HepG2 (cell line): ENCODE data around the gene TAS1R3. TPM values are rescaled to one million over a fixed set of nuclear protein-coding genes. Genes with fewer than 3 reads are reported as not detected.

Experiments
- CSRNP2 ChIP-seq: sonication (generic); formaldehyde crosslinking; conservative IDR thresholded peaks from 2 replicates; pipeline ENCODE4 v1.8.0; 2022; ENCODE audit warnings: low read depth, missing genetic modification reagents
- HOXA7 ChIP-seq: sonication (generic); formaldehyde crosslinking; IDR thresholded peaks from 2 replicates; pipeline ENCODE4 v1.8.1; 2022; ENCODE audit warnings: mild to moderate bottlenecking, missing genetic modification reagents, moderate library complexity
- RNF219 ChIP-seq: sonication (generic); formaldehyde crosslinking; IDR thresholded peaks from 2 replicates; pipeline ENCODE4 v1.5.0; 2020; ENCODE audit warnings: mild to moderate bottlenecking, missing genetic modification reagents
- SSRP1 ChIP-seq: IDR thresholded peaks from 2 replicates; pipeline ENCODE4 v1.6.1; 2016; ENCODE audit warnings: control low read depth
- STAG1 ChIP-seq: sonication (generic); formaldehyde crosslinking; IDR thresholded peaks from 2 replicates; pipeline ENCODE4 v1.4.0; 2020; ENCODE audit warnings: missing genetic modification reagents
- ZBTB40 ChIP-seq, 2 experiments: fragments of 450-650 bp in 1 of 2; sonication (generic) in 1 of 2; formaldehyde crosslinking in 1 of 2; IDR thresholded peaks; 2 replicates each; pipeline versions ENCODE4 v1.6.1 to v1.8.0; 2016 to 2022; ENCODE audit warnings: antibody characterized with exemption in 1 of 2, mild to moderate bottlenecking in 1 of 2, missing genetic modification reagents in 1 of 2
- ZNF512B ChIP-seq: sonication (generic); formaldehyde crosslinking; IDR thresholded peaks from 2 replicates; pipeline ENCODE4 v1.5.1; 2020; ENCODE audit warnings: missing genetic modification reagents, mild to moderate bottlenecking, borderline replicate concordance
- ZNF747 ChIP-seq: sonication (generic); formaldehyde crosslinking; IDR thresholded peaks from 2 replicates; pipeline ENCODE4 v1.8.1; 2023; ENCODE audit warnings: missing genetic modification reagents, mild to moderate bottlenecking, borderline replicate concordance
- ZNF782 ChIP-seq: sonication (generic); formaldehyde crosslinking; IDR thresholded peaks from 2 replicates; pipeline ENCODE4 v1.4.0; 2020; ENCODE audit warnings: missing genetic modification reagents, mild to moderate bottlenecking, borderline replicate concordance
- ZNF878 ChIP-seq: sonication (generic); formaldehyde crosslinking; IDR thresholded peaks from 2 replicates; pipeline ENCODE4 v1.8.1; 2023; ENCODE audit warnings: mild to moderate bottlenecking, missing genetic modification reagents, moderate library complexity
- polyA plus RNA-seq, 8 experiments: library from polyadenylated mRNA; depleted of rRNA in 3 of 8; stranded (reverse) in 7 of 8; unstranded in 1 of 8; fragments of >200 nt; fragmentation: Illumina TruSeq in 4 of 8; extraction: Trizol in 4 of 8; gene quantifications; 2 replicates each; pipeline versions ENCODE4 v1.2.1 to v1.2.3, GENCODE V29; 2011 to 2016; ENCODE audit warnings: low read depth in 4 of 8, missing spikeins in 1 of 8, mixed read lengths in 1 of 8; ENCODE audit not compliant: insufficient read depth in 1 of 8
- total RNA-seq, 5 experiments: library from RNA; depleted of rRNA; stranded (reverse); fragments of >200 nt; fragmentation: Illumina TruSeq; extraction: Trizol; gene quantifications; 2 replicates each; pipeline ENCODE4 v1.2.3, GENCODE V29; 2016; ENCODE audit warnings: low read depth in 1 of 5

Gene TAS1R3
- total and polyA plus RNA-seq, 2 of the 13 experiments (the other 11 are each of a cell fraction or from before 2014, with no cell fraction given) = 0.13 to 0.15 TPM

GRCh38 chr1:1374929-1375662, 44.0 kb downstream of the TAS1R3 start, which contains the start of gene AURKAIP1 (continued):
- TF ChIP-seq ZBTB40 (IDR thresholded peaks at IDR 0.05) (peak; percentile 97), ZBTB40 (CRISPR knock-in tag; IDR thresholded peaks at IDR 0.05) (peak; percentile 95), RNF219 (CRISPR knock-in tag) (no peak), ZNF878 (peak; percentile 89), SSRP1 (CRISPR knock-in tag) (no peak; the same call in 1 of the 2 replicates), ZNF512B (CRISPR knock-in tag) (no peak), CSRNP2 (CRISPR knock-in tag) (no peak), STAG1 (CRISPR knock-in tag) (peak; percentile 16; the same call in 1 of the 2 replicates), ZNF747 (CRISPR knock-in tag) (peak; percentile 99), HOXA7 (CRISPR knock-in tag) (no peak), ZNF782 (CRISPR knock-in tag) (no peak)
